SK-N-SH treated with all-trans-retinoic acid at 6 μM for 48 hours (cell line): ENCODE results near the gene ACOT7.

Source experiments
- ATAC-seq: fragments of 200-7000 bp; cut with Tn5 transposase; 3 replicates; pipeline ENCODE4 v1.9.1; 2020; ENCODE audit warnings: mild to moderate bottlenecking, moderate library complexity
- ARNTL ChIP-seq: fragments of 450-650 bp; formaldehyde crosslinking; IDR thresholded peaks from 2 replicates; pipeline ENCODE4 v1.5.0; 2020; ENCODE audit warnings: low read depth, mild to moderate bottlenecking, moderate library complexity, borderline replicate concordance
- BACH2 ChIP-seq: fragments of 250-450 bp; sonication (Bioruptor Pico); IDR thresholded peaks from 2 replicates; pipeline ENCODE4 v1.9.0; 2021; ENCODE audit warnings: mild to moderate bottlenecking, borderline replicate concordance
- CSDC2 ChIP-seq: fragments of 250-450 bp; sonication (Bioruptor Pico); IDR thresholded peaks from 2 replicates; pipeline ENCODE4 v1.5.0; 2020; ENCODE audit warnings: mild to moderate bottlenecking, moderate library complexity
- CSRNP3 ChIP-seq: fragments of 250-450 bp; sonication (Bioruptor Pico); IDR thresholded peaks from 2 replicates; pipeline ENCODE4 v1.5.1; 2021; ENCODE audit warnings: mild to moderate bottlenecking, moderate library complexity
- ESRRG ChIP-seq: fragments of 250-450 bp; sonication (Bioruptor Pico); IDR thresholded peaks from 2 replicates; pipeline ENCODE4 v1.6.1; 2021; ENCODE audit warnings: mild to moderate bottlenecking
- ISL1 ChIP-seq: fragments of 250-450 bp; sonication (Bioruptor Pico); IDR thresholded peaks from 2 replicates; pipeline ENCODE4 v2.1.2; 2022; ENCODE audit warnings: mild to moderate bottlenecking, moderate library complexity
- OSR1 ChIP-seq: fragments of 250-450 bp; sonication (Bioruptor Pico); IDR thresholded peaks from 2 replicates; pipeline ENCODE4 v1.8.0; 2022; ENCODE audit warnings: moderate library complexity, mild to moderate bottlenecking, inconsistent platforms
- RARB ChIP-seq: fragments of 250-450 bp; sonication (Bioruptor Pico); IDR thresholded peaks from 2 replicates; pipeline ENCODE4 v1.8.0; 2021; ENCODE audit warnings: mild to moderate bottlenecking, moderate library complexity
- SNAI2 ChIP-seq: fragments of 250-450 bp; sonication (Bioruptor Pico); IDR thresholded peaks from 2 replicates; pipeline ENCODE4 v1.5.0; 2020; ENCODE audit warnings: mild to moderate bottlenecking, moderate library complexity
- TCF4 ChIP-seq: fragments of 250-450 bp; sonication (Bioruptor Pico); IDR thresholded peaks from 2 replicates; pipeline ENCODE4 v1.8.0; 2021; ENCODE audit warnings: mild to moderate bottlenecking, moderate library complexity, borderline replicate concordance
- TOX ChIP-seq: fragments of 250-450 bp; sonication (Bioruptor Pico); IDR thresholded peaks from 2 replicates; pipeline ENCODE4 v1.8.0; 2021; ENCODE audit warnings: mild to moderate bottlenecking, moderate library complexity, borderline replicate concordance
- ZC3H10 ChIP-seq: fragments of 250-450 bp; sonication (Bioruptor Pico); IDR thresholded peaks from 2 replicates; pipeline ENCODE4 v1.5.1; 2021; ENCODE audit warnings: mild to moderate bottlenecking, moderate library complexity
- ZFP3 ChIP-seq: fragments of 250-450 bp; sonication (Bioruptor Pico); IDR thresholded peaks from 2 replicates; pipeline ENCODE4 v1.5.0; 2020; ENCODE audit warnings: mild to moderate bottlenecking, moderate library complexity
- ZFP30 ChIP-seq: fragments of 450-650 bp; formaldehyde crosslinking; IDR thresholded peaks from 2 replicates; pipeline ENCODE4 v1.5.0; 2022; ENCODE audit warnings: mild to moderate bottlenecking, moderate library complexity
- ZNF70 ChIP-seq: fragments of 450-650 bp; formaldehyde crosslinking; IDR thresholded peaks from 2 replicates; pipeline ENCODE4 v1.5.0; 2020; ENCODE audit warnings: mild to moderate bottlenecking, moderate library complexity
- ZNF8 ChIP-seq: fragments of 450-650 bp; formaldehyde crosslinking; IDR thresholded peaks from 2 replicates; pipeline ENCODE4 v1.5.0; 2020; ENCODE audit warnings: mild to moderate bottlenecking, moderate library complexity
- TF ChIP-seq, protein P1 (sequence below): fragments of 250-450 bp; sonication (Bioruptor Pico); IDR thresholded peaks from 2 replicates; pipeline ENCODE4 v1.8.0; 2021; ENCODE audit warnings: low read depth, mild to moderate bottlenecking, moderate library complexity, borderline replicate concordance
- TF ChIP-seq, protein P2 (sequence below): fragments of 250-450 bp; sonication (Bioruptor Pico); IDR thresholded peaks from 2 replicates; pipeline ENCODE4 v1.5.1; 2020; ENCODE audit warnings: low read depth, mild to moderate bottlenecking, moderate library complexity
- TF ChIP-seq, protein P3 (sequence below): fragments of 250-450 bp; sonication (Bioruptor Pico); IDR thresholded peaks from 2 replicates; pipeline ENCODE4 v1.5.0; 2020; ENCODE audit warnings: mild to moderate bottlenecking, moderate library complexity
- TF ChIP-seq, protein P4 (sequence below): fragments of 250-450 bp; sonication (Bioruptor Pico); IDR thresholded peaks from 2 replicates; pipeline ENCODE4 v1.8.0; 2020; ENCODE audit warnings: mild to moderate bottlenecking, moderate library complexity, borderline replicate concordance

The ACOT7 gene

GRCh38 chr1:6301526-6301925 is 92.0 kb downstream of the ACOT7 start:
- no peak for TF ChIP-seq ZNF8
- no peak for TF ChIP-seq ZFP3 (CRISPR knock-in tag)
- TF ChIP-seq BACH2 (CRISPR knock-in tag), result no peak
- TF ChIP-seq, protein P1, sequence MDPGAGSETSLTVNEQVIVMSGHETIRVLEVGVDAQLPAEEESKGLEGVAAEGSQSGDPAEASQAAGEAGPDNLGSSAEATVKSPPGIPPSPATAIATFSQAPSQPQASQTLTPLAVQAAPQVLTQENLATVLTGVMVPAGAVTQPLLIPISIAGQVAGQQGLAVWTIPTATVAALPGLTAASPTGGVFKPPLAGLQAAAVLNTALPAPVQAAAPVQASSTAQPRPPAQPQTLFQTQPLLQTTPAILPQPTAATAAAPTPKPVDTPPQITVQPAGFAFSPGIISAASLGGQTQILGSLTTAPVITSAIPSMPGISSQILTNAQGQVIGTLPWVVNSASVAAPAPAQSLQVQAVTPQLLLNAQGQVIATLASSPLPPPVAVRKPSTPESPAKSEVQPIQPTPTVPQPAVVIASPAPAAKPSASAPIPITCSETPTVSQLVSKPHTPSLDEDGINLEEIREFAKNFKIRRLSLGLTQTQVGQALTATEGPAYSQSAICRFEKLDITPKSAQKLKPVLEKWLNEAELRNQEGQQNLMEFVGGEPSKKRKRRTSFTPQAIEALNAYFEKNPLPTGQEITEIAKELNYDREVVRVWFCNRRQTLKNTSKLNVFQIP (CRISPR knock-in tag), result no peak
- TF ChIP-seq, protein P2, sequence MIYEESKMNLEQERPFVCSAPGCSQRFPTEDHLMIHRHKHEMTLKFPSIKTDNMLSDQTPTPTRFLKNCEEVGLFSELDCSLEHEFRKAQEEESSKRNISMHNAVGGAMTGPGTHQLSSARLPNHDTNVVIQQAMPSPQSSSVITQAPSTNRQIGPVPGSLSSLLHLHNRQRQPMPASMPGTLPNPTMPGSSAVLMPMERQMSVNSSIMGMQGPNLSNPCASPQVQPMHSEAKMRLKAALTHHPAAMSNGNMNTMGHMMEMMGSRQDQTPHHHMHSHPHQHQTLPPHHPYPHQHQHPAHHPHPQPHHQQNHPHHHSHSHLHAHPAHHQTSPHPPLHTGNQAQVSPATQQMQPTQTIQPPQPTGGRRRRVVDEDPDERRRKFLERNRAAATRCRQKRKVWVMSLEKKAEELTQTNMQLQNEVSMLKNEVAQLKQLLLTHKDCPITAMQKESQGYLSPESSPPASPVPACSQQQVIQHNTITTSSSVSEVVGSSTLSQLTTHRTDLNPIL (CRISPR knock-in tag), result no peak
- TF ChIP-seq CSDC2 (CRISPR knock-in tag), result no peak
- TF ChIP-seq, protein P3, sequence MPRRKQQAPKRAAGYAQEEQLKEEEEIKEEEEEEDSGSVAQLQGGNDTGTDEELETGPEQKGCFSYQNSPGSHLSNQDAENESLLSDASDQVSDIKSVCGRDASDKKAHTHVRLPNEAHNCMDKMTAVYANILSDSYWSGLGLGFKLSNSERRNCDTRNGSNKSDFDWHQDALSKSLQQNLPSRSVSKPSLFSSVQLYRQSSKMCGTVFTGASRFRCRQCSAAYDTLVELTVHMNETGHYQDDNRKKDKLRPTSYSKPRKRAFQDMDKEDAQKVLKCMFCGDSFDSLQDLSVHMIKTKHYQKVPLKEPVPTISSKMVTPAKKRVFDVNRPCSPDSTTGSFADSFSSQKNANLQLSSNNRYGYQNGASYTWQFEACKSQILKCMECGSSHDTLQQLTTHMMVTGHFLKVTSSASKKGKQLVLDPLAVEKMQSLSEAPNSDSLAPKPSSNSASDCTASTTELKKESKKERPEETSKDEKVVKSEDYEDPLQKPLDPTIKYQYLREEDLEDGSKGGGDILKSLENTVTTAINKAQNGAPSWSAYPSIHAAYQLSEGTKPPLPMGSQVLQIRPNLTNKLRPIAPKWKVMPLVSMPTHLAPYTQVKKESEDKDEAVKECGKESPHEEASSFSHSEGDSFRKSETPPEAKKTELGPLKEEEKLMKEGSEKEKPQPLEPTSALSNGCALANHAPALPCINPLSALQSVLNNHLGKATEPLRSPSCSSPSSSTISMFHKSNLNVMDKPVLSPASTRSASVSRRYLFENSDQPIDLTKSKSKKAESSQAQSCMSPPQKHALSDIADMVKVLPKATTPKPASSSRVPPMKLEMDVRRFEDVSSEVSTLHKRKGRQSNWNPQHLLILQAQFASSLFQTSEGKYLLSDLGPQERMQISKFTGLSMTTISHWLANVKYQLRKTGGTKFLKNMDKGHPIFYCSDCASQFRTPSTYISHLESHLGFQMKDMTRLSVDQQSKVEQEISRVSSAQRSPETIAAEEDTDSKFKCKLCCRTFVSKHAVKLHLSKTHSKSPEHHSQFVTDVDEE, result no peak
- TF ChIP-seq CSRNP3 (CRISPR knock-in tag), result no peak
- TF ChIP-seq ESRRG, result no peak
- no peak for TF ChIP-seq RARB (CRISPR knock-in tag)
- no peak for TF ChIP-seq TCF4 (CRISPR knock-in tag)
- no peak for TF ChIP-seq ZC3H10 (CRISPR knock-in tag)
- no peak for TF ChIP-seq ZFP30
- no peak for TF ChIP-seq TOX (CRISPR knock-in tag)
- no peak for TF ChIP-seq SNAI2 (CRISPR knock-in tag)
- TF ChIP-seq ZNF70, result no peak
- TF ChIP-seq ARNTL (CRISPR knock-in tag), result no peak
- TF ChIP-seq ISL1 (CRISPR knock-in tag), result no peak
- TF ChIP-seq, protein P4, sequence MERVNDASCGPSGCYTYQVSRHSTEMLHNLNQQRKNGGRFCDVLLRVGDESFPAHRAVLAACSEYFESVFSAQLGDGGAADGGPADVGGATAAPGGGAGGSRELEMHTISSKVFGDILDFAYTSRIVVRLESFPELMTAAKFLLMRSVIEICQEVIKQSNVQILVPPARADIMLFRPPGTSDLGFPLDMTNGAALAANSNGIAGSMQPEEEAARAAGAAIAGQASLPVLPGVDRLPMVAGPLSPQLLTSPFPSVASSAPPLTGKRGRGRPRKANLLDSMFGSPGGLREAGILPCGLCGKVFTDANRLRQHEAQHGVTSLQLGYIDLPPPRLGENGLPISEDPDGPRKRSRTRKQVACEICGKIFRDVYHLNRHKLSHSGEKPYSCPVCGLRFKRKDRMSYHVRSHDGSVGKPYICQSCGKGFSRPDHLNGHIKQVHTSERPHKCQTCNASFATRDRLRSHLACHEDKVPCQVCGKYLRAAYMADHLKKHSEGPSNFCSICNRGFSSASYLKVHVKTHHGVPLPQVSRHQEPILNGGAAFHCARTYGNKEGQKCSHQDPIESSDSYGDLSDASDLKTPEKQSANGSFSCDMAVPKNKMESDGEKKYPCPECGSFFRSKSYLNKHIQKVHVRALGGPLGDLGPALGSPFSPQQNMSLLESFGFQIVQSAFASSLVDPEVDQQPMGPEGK, result no peak
- no peak for ATAC-seq

GRCh38 chr1:6300342-6301048 is 93.1 kb downstream of the ACOT7 start:
- no peak for ATAC-seq
- TF ChIP-seq, protein P2 (CRISPR knock-in tag), result no peak
- no peak for TF ChIP-seq ESRRG

GRCh38 chr1:6299557-6300165 is 93.9 kb downstream of the ACOT7 start:
- no peak for TF ChIP-seq ZC3H10 (CRISPR knock-in tag)
- TF ChIP-seq TCF4 (CRISPR knock-in tag), result no peak
- TF ChIP-seq ARNTL (CRISPR knock-in tag), result no peak
- no peak for TF ChIP-seq RARB (CRISPR knock-in tag)
- no peak for TF ChIP-seq OSR1 (CRISPR knock-in tag)
- TF ChIP-seq CSRNP3 (CRISPR knock-in tag), result no peak
- TF ChIP-seq CSDC2 (CRISPR knock-in tag), result no peak
- ATAC-seq, result no peak
